Adrenal gland (tissue), 19 donors: Measurements from ENCODE around the gene TMEM236. TPM values are rescaled to one million over a fixed set of nuclear protein-coding genes. Genes with fewer than 3 reads are reported as not detected.

Experiments used
- DNase-seq, 7 donors: peaks; one replicate each; pipeline ENCODE4 v3.0.0-alpha.2; 2019 to 2020
- H3K27ac ChIP-seq, 5 donors: fragments of 200-600 bp; sonication (generic) in 4 of 5; 1 replicate in 3 of 5; 2 replicates in 2 of 5; pipeline versions ENCODE4 v1.5.1 to v1.8.0; 2016 to 2020; ENCODE audit warnings: mild to moderate bottlenecking in 1 of 5
- H3K27me3 ChIP-seq: fragments of 200-600 bp; 2 replicates; pipeline ENCODE4 v1.8.0; 2021
- H3K36me3 ChIP-seq, 2 donors: fragments of 200-600 bp; replicated peaks in 1 of 2; 1 replicate in 1 of 2; 2 replicates in 1 of 2; pipeline versions ENCODE4 v1.5.1 to v1.8.0; 2018 to 2022
- H3K4me1 ChIP-seq, 2 donors: fragments of 200-600 bp; replicated peaks in 1 of 2; 1 replicate in 1 of 2; 2 replicates in 1 of 2; pipeline versions ENCODE4 v1.5.1 to v1.8.0; 2018 to 2021
- H3K4me3 ChIP-seq, 4 donors: fragments of 200-600 bp; sonication (generic) in 3 of 4; one replicate each; pipeline ENCODE4 v1.5.1; 2016 to 2018
- H3K9me3 ChIP-seq, 3 donors: fragments of 200-600 bp; sonication (generic) in 1 of 3; replicated peaks in 1 of 3; 1 replicate in 2 of 3; 2 replicates in 1 of 3; pipeline versions ENCODE4 v1.5.1 to v1.8.0; 2016 to 2021
- POLR2A ChIP-seq, 2 donors: fragments of 450-650 bp; IDR thresholded peaks; one replicate each; pipeline ENCODE4 v1.6.1; 2017; ENCODE audit warnings: antibody characterized with exemption in 2 of 2, mild to moderate bottlenecking in 2 of 2, moderate library complexity in 1 of 2
- WGBS, 4 donors: extraction: QIAGEN DNeasy Blood & Tissue Kit in 2 of 4; methylation state at CpG; one replicate each; pipeline versions ENCODE4 v1.1.5 to v1.1.7; 2013 to 2017; 5-methylcytosine and 5-hydroxymethylcytosine counted together
- intact Hi-C, 2 donors: fragments of 100-400 bp; cut with DNase I; formaldehyde crosslinking; loops; one replicate each; pipeline versions ENCODE4 v1.14.1 to v1.15.0; 2022 to 2023
- long read RNA-seq, 10 donors: library from polyadenylated mRNA in 3 of 10; unstranded in 2 of 10; stranded (forward) in 1 of 10; transcript quantifications; one replicate each; pipeline ENCODE4 v2.0.0 and lab custom pipeline, GENCODE V29; 2021 to 2026
- polyA plus RNA-seq, 3 donors: library from polyadenylated mRNA; stranded (reverse); fragments of 200-250 nt in 2 of 3; fragments of 350-450 nt in 1 of 3; fragmentation: Illumina TruSeq in 1 of 3; extraction: RNeasy Lipid Tissue Mini Kit (QIAGEN cat#74804) in 1 of 3; gene quantifications; one replicate each; pipeline ENCODE4 v1.2.3, GENCODE V29; 2013 to 2014
- total RNA-seq, 9 donors: library from RNA; depleted of rRNA in 4 of 9; stranded (reverse); fragments of >200 nt in 4 of 9; fragments of 120-200 nt in 1 of 9; fragmentation: NEBNext Ultra II Directional in 1 of 9; extraction: Animal tissue kit (Norgen Biotek cat#: 25700) in 1 of 9; gene quantifications; one replicate each; pipeline versions ENCODE4 v1.1.0 to v1.2.4, GENCODE V29; 2013 to 2023
- TF ChIP-seq, protein P1 (sequence below), 6 experiments: fragments of 450-650 bp in 4 of 6; fragments of 200-600 bp in 2 of 6; sonication (generic) in 1 of 6; IDR thresholded peaks; 1 replicate in 5 of 6; 2 replicates in 1 of 6; pipeline versions ENCODE4 v1.5.1 to v1.8.0; 2016 to 2021; ENCODE audit warnings: antibody characterized with exemption in 6 of 6, mild to moderate bottlenecking in 2 of 6, moderate library complexity in 1 of 6
- donor health status: healthy with polysubstance abuse.
- donor health status: Bipolar disorder and iron deficiency.
- donor health status: DM: yes; HTN: yes; CAD: no.
- donor health status: DM: no; HTN: no; CAD: no.
- donor health status: DM: no; HTN: no; CAD: no.
- donor health status: DM: yes; HTN: yes; CAD: no.

The TMEM236 gene, protein sequence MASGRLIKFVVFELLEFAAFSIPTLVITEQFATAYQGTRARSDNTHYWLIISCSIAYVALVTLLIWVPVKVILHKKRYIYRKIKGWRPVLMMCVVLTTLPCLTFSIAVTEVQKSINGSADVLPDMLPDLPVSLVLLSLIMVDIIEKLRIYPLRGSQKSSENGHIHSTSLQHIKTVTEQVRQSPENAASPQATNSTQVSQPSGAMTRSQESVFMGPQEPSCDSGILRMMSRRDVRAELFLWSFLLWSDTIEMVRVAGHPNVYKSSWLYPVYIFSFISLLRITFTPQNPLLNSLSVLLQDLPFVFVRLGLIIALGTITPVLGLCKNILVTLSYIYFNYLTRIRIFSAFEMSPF
- total RNA-seq (1 to 10 TPM in 7 of 9 donors, under 1 TPM in 2; 0.24 to 2.8 (median 2.1) TPM), polyA plus RNA-seq (under 1 TPM; 0.24 to 0.86 (median 0.72) TPM)
- long read RNA-seq, donor 1 = 0 reads
- long read RNA-seq, donor 2 = 0 reads
- long read RNA-seq, donor 3 = 0 reads
- long read RNA-seq, donor 4 = 0 reads
- long read RNA-seq, donor 5, partial matches to known transcripts = 2 of 3 reads
- long read RNA-seq, donor 5, other reads (novel, unspliced or antisense) = 1 of 3 reads
- long read RNA-seq, donor 6, partial matches to known transcripts = 1 of 2 reads
- long read RNA-seq, donor 6, other reads (novel, unspliced or antisense) = 1 of 2 reads
- long read RNA-seq, donor 7 = 0 reads
- long read RNA-seq, donor 8 = 0 reads
- long read RNA-seq, donor 9 = 0 reads
- long read RNA-seq, donor 10 = 0 reads

DNA sequence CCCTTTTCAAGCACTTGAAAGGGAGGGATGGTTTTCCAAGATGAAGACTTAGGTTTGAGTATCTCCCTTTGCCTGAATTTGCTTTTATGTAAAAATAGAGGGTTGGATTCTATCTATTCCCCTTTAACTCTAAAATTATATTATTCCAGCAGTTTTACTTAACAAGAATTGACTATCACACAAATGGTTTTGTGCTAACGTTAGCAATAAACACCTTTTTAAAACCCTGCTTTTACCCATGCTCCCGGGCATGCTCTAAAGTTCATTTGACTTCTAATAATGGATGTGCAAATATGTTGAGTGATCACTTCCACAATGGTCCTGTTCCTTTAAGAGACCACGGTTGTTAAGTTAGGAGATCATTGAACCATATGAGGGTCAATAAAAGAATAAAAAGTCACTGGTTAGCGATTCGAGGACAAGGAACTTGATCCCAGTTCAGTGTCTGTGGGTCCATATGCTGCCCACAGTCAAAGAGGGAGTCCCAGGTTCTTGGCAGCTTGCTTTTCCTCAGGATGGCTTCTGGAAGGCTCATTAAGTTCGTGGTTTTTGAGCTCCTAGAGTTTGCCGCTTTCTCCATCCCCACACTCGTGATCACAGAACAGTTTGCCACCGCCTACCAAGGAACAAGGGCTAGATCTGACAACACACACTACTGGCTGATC, at the start of gene TMEM236:
Gene TMEM236 (plus strand): TSS at position 421 of the 665 bp plus-strand sequence. CDS start 95 bp downstream, at position 516.
- TF ChIP-seq, protein P1, sequence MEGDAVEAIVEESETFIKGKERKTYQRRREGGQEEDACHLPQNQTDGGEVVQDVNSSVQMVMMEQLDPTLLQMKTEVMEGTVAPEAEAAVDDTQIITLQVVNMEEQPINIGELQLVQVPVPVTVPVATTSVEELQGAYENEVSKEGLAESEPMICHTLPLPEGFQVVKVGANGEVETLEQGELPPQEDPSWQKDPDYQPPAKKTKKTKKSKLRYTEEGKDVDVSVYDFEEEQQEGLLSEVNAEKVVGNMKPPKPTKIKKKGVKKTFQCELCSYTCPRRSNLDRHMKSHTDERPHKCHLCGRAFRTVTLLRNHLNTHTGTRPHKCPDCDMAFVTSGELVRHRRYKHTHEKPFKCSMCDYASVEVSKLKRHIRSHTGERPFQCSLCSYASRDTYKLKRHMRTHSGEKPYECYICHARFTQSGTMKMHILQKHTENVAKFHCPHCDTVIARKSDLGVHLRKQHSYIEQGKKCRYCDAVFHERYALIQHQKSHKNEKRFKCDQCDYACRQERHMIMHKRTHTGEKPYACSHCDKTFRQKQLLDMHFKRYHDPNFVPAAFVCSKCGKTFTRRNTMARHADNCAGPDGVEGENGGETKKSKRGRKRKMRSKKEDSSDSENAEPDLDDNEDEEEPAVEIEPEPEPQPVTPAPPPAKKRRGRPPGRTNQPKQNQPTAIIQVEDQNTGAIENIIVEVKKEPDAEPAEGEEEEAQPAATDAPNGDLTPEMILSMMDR (IDR thresholded peaks at IDR 0.05) = no peak
- no peak for TF ChIP-seq POLR2A (IDR thresholded peaks at IDR 0.05)
- 75 to 80% (median 77%) methylated on average over 9 of the region's 9 CpGs for WGBS, 4 donors
- H3K36me3 ChIP-seq = no peaks in the 10 kb centered on the region
- H3K9me3 ChIP-seq = no peaks in the 10 kb centered on the region
- H3K4me1 ChIP-seq = no peaks in the 10 kb centered on the region
- H3K4me3 ChIP-seq = no peak within 1 kb of the TSS
- H3K27me3 ChIP-seq = no peaks in the 10 kb centered on the region
- DNase-seq = no peak
- H3K27ac ChIP-seq = no peak within 1 kb of the TSS
- intact Hi-C loops = no loop called here

- Histone ChIP-seq H3K27ac (no peak overlapping the region), H3K4me3 (no peak overlapping the region), H3K36me3 (peaks cover 0 to 35% of the 10 kb centered on the region in 2 donors), H3K9me3 (no peaks in the 10 kb centered on the region), H3K27me3 (no peaks in the 10 kb centered on the region), H3K4me1 (no peaks in the 10 kb centered on the region)
- TF ChIP-seq, protein P1 (IDR thresholded peaks at IDR 0.05) = no peak
- no peak for TF ChIP-seq POLR2A (IDR thresholded peaks at IDR 0.05)
- DNase-seq = no peak
- WGBS, 4 donors = 92 to 98% (median 97%) methylated on average over 3 of the region's 3 CpGs
- intact Hi-C loops = no loop called here
Observed at GRCh38 chr10:17703706-17704105, 48.3 kb upstream of the TMEM236 start.

DNA sequence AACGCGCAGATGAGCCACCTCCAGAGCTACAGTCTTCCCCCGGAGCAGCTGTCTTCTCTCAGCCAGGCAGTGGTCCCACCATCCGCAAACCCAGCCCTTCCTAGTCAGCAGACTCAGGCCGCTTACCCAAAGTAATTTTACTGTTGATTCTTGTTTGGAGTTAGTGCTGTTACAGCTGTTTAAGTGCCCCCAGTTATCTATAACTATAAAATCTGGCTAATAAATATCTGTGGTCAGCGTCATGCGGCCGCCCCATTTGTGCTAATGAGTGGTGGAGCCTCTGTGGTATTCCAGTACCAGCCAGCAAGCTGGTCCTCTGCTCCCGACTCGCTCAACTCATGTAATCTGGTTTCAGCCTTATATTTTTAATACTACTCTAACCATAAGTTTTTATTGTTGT, 43.2 kb upstream of the TMEM236 start:
- no peak overlapping the region for H3K4me3 ChIP-seq
- TF ChIP-seq, protein P1 (IDR thresholded peaks at IDR 0.05) = no peak
- TF ChIP-seq POLR2A (IDR thresholded peaks at IDR 0.05) = no peak
- H3K27ac ChIP-seq = no peak overlapping the region
- H3K27me3 ChIP-seq = no peaks in the 10 kb centered on the region
- no peaks in the 10 kb centered on the region for H3K9me3 ChIP-seq
- WGBS, 4 donors = 94 to 98% (median 97%) methylated on average over 10 of the region's 10 CpGs
- H3K36me3 ChIP-seq = peaks cover 0 to 41% of the 10 kb centered on the region in 2 donors
- intact Hi-C loops = no loop called here
- peaks cover 0 to 6% of the 10 kb centered on the region in 2 donors for H3K4me1 ChIP-seq
- DNase-seq = no peak

DNA sequence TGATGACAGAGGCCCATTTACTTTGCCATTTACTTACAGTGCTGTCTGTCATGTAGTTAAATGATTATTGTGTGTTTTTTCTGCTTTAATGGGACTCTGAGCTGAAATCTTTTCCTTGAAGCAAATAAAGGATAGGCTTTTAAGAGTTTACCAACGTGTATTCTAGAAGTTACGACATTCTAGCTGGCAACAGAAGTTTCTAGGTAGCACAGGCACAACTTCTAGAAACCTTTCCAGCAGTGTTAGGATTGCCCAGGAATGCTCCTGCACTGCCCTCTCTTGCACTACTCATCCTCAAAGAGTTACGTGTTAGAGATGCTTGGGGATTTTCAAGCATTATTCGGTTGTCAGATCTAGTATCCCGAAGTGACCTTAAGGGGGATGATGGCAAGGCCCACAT, 42.5 kb upstream of the TMEM236 start:
- H3K4me1 ChIP-seq = peaks cover 0 to 6% of the 10 kb centered on the region in 2 donors
- intact Hi-C loops = no loop called here
- no peak overlapping the region for H3K27ac ChIP-seq
- TF ChIP-seq, protein P1 (IDR thresholded peaks at IDR 0.05) = no peak
- TF ChIP-seq POLR2A (IDR thresholded peaks at IDR 0.05) = no peak
- H3K9me3 ChIP-seq = no peaks in the 10 kb centered on the region
- DNase-seq = no peak
- no peaks in the 10 kb centered on the region for H3K27me3 ChIP-seq
- 90 to 96% (median 93%) methylated on average over 5 of the region's 5 CpGs for WGBS, 4 donors
- no peak overlapping the region for H3K4me3 ChIP-seq
- peaks cover 0 to 41% of the 10 kb centered on the region in 2 donors for H3K36me3 ChIP-seq
